ENCODE results near the gene CTSE. TPM values are rescaled to one million over a fixed set of nuclear protein-coding genes. Genes with fewer than 3 reads are reported as not detected.

The CTSE gene
- total and polyA plus RNA-seq, 5 donors from 2014 or later, result not detected

DNA sequence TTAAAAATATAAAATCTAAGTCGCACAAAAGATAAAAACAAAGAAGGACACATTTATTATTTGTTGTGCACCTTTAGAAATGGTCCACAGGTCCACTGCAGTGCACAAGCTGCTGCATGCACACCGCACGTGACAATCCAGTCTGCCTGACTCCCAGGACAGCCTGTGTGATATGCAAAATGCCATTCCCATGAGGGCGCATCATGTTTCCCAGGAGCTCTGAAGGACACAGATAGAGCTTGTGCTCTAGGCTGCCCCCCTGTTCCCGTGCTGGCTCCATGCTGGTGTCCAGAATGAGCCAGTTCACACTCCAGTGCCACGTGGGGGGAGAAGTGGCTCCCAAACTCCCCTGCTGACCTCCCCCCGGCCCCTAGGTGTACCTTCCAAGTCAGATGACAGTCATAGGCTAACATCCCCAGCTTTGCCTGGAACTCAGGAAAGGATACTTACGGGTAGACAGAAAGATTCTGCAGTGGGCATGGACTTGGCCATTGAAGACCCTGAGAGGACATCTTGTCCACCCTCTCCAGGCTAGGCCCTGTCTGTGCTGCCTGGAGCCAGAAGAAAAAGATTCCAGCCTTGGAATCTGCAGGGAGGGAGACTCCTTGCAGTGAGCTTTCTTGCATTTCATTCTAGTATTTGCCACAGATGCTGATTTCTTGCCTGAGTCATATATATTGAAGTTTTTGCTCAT lies 46.8 kb downstream of the CTSE start:
- Histone ChIP-seq H3K9me3 (ENCODE audit: control insufficient read depth in 2 of 2, low read length in 2 of 2) (no peaks in the 10 kb centered on the region), H3K36me3 (ENCODE audit: control insufficient read depth, insufficient read depth, low read length) (no peaks in the 10 kb centered on the region), H3K4me1 (ENCODE audit: control insufficient read depth, insufficient read depth, low read length, poor library complexity, severe bottlenecking) (no peaks in the 10 kb centered on the region), H3K27ac (ENCODE audit: insufficient read depth, low read length, poor library complexity, severe bottlenecking) (no peak overlapping the region), H3K27me3 (ENCODE audit: control insufficient read depth, insufficient read depth, low read length) (no peaks in the 10 kb centered on the region), H3K4me3 (ENCODE audit: low read depth, low read length) (no peak overlapping the region)
- H3K9me3 Mint-ChIP-seq, result peaks cover 0 to 3% (median 0%) of the 10 kb centered on the region in 7 donors
- H3K36me3 Mint-ChIP-seq, result no peaks in the 10 kb centered on the region
- H3K4me3 Mint-ChIP-seq, result no peak overlapping the region
- no peak overlapping the region for H3K27ac Mint-ChIP-seq
- no peak for ATAC-seq (ENCODE audit: low read depth in 2 of 2)
- peaks cover 5% of the 10 kb centered on the region for H3K27me3 Mint-ChIP-seq
- DNase-seq, result no peak
- H3K4me1 Mint-ChIP-seq, result peaks cover 0 to 6% (median 4%) of the 10 kb centered on the region in 4 donors

GRCh38 chr1:205976036-205976435 lies 47.7 kb downstream of the CTSE start:
- no peaks in the 10 kb centered on the region for H3K27me3 ChIP-seq (ENCODE audit: control insufficient read depth, insufficient read depth, low read length)
- H3K4me3 ChIP-seq (ENCODE audit: low read depth, low read length), result no peak overlapping the region
- H3K36me3 ChIP-seq (ENCODE audit: control insufficient read depth, insufficient read depth, low read length), result no peaks in the 10 kb centered on the region
- DNase-seq (no peak), ATAC-seq (ENCODE audit: low read depth in 2 of 2) (no peak)
- H3K4me1 Mint-ChIP-seq, result peaks cover 0 to 6% (median 4%) of the 10 kb centered on the region in 4 donors
- H3K9me3 Mint-ChIP-seq, result no peaks in the 10 kb centered on the region
- H3K27me3 Mint-ChIP-seq, result peaks cover 5% of the 10 kb centered on the region
- no peaks in the 10 kb centered on the region for H3K36me3 Mint-ChIP-seq
- H3K4me3 Mint-ChIP-seq, result no peak overlapping the region
- no peak overlapping the region for H3K27ac Mint-ChIP-seq
- no peak overlapping the region for H3K27ac ChIP-seq (ENCODE audit: insufficient read depth, low read length, poor library complexity, severe bottlenecking)
- no peaks in the 10 kb centered on the region for H3K9me3 ChIP-seq (ENCODE audit: control insufficient read depth in 2 of 2, low read length in 2 of 2)
- no peaks in the 10 kb centered on the region for H3K4me1 ChIP-seq (ENCODE audit: control insufficient read depth, insufficient read depth, low read length, poor library complexity, severe bottlenecking)

DNA sequence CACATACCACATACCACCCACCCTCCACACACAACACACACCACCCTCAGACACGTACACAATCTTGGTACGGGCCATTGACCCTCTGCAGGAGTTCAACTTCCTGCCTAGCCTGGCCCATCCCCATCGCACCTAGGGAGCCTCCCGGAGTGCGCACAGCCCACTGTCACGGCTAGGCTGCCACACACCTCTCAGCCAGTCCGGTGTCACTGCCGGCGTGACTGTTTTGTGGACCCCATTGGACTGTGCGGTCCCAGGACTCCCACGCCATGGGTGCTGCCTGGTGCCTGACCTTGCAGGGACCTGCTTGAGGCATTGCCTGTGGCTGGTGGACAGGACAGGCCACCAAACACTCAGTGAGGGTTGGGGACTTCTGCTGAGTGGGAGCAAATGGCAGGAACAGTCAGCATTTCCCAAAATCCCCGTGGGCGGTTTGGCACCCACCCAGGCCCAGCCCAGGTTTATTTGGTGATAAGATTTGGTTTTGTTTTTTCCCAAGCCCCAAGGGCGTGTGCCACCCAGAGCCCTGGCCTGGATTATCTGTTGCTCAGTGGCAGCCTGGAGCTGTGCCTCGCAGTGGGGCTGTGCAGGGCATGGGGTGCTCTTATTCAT lies 48.2 kb downstream of the CTSE start:
- H3K27ac Mint-ChIP-seq, result no peak overlapping the region
- ATAC-seq (ENCODE audit: low read depth in 2 of 2), result no peak
- no peak overlapping the region for H3K4me3 Mint-ChIP-seq
- H3K9me3 Mint-ChIP-seq, result no peaks in the 10 kb centered on the region
- no peak for DNase-seq
- peaks cover 0 to 6% (median 4%) of the 10 kb centered on the region in 4 donors for H3K4me1 Mint-ChIP-seq
- Histone ChIP-seq H3K4me3 (ENCODE audit: low read depth, low read length) (no peak overlapping the region), H3K27me3 (ENCODE audit: control insufficient read depth, insufficient read depth, low read length) (no peaks in the 10 kb centered on the region), H3K27ac (ENCODE audit: insufficient read depth, low read length, poor library complexity, severe bottlenecking) (no peak overlapping the region), H3K36me3 (ENCODE audit: control insufficient read depth, insufficient read depth, low read length) (no peaks in the 10 kb centered on the region), H3K4me1 (ENCODE audit: control insufficient read depth, insufficient read depth, low read length, poor library complexity, severe bottlenecking) (no peaks in the 10 kb centered on the region), H3K9me3 (ENCODE audit: control insufficient read depth in 2 of 2, low read length in 2 of 2) (no peaks in the 10 kb centered on the region)
- H3K27me3 Mint-ChIP-seq, result peaks cover 5% of the 10 kb centered on the region
- no peaks in the 10 kb centered on the region for H3K36me3 Mint-ChIP-seq

GRCh38 chr1:205974712-205975111 lies 49.0 kb downstream of the CTSE start:
- no peaks in the 10 kb centered on the region for H3K4me1 ChIP-seq (ENCODE audit: control insufficient read depth, insufficient read depth, low read length, poor library complexity, severe bottlenecking)
- DNase-seq (no peak), ATAC-seq (ENCODE audit: low read depth in 2 of 2) (no peak)
- no peak overlapping the region for H3K4me3 Mint-ChIP-seq
- no peaks in the 10 kb centered on the region for H3K9me3 Mint-ChIP-seq
- H3K36me3 Mint-ChIP-seq, result no peaks in the 10 kb centered on the region
- no peak overlapping the region for H3K4me3 ChIP-seq (ENCODE audit: low read depth, low read length)
- peaks cover 0 to 6% (median 4%) of the 10 kb centered on the region in 4 donors for H3K4me1 Mint-ChIP-seq
- no peaks in the 10 kb centered on the region for H3K36me3 ChIP-seq (ENCODE audit: control insufficient read depth, insufficient read depth, low read length)
- no peak overlapping the region for H3K27ac ChIP-seq (ENCODE audit: insufficient read depth, low read length, poor library complexity, severe bottlenecking)
- H3K9me3 ChIP-seq (ENCODE audit: control insufficient read depth in 2 of 2, low read length in 2 of 2), result no peaks in the 10 kb centered on the region
- peak overlapping the region in 2 of 3 donors; percentile 26 to 52 for H3K27ac Mint-ChIP-seq
- H3K27me3 Mint-ChIP-seq, result peaks cover 8% of the 10 kb centered on the region
- H3K27me3 ChIP-seq (ENCODE audit: control insufficient read depth, insufficient read depth, low read length), result no peaks in the 10 kb centered on the region

DNA sequence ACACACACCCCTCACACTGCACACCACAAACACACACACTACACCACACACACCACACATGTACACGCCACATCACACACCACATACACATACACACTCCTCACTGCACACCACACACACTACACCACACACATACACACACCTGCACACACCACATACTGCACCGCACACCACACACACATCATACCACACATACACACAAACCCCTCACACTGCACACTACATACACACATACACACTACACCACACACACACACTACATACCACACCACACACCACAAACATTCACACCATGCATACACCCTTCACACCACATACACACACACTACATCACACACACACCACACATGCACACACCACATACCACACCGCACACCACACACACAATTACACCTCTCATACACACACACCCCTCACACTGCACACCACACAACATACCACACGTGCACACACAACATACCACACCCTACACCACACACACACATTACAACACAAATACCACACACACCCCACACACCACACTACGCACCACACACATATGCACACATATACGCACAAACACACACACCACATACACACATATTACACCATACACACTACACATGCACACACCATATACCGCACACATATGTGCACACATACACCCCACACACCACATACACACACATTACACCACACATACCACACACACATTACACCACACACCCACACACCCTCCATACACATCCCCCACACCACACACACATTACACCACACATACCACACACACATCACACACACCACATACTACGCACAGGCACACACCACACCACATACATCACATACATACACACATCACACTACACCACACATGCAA lies 50.1 kb downstream of the CTSE start:
- Mint-ChIP-seq H3K36me3 (no peaks in the 10 kb centered on the region), H3K27ac (peak overlapping the region in 2 of 3 donors; percentile 38 to 86), H3K4me3 (no peak overlapping the region), H3K9me3 (no peaks in the 10 kb centered on the region), H3K4me1 (peaks cover 0 to 6% (median 4%) of the 10 kb centered on the region in 4 donors), H3K27me3 (peaks cover 8% of the 10 kb centered on the region)
- no peaks in the 10 kb centered on the region for H3K27me3 ChIP-seq (ENCODE audit: control insufficient read depth, insufficient read depth, low read length)
- ATAC-seq (ENCODE audit: low read depth in 2 of 2), result no peak
- H3K4me3 ChIP-seq (ENCODE audit: low read depth, low read length), result no peak overlapping the region
- no peaks in the 10 kb centered on the region for H3K36me3 ChIP-seq (ENCODE audit: control insufficient read depth, insufficient read depth, low read length)
- no peak for DNase-seq
- no peaks in the 10 kb centered on the region for H3K4me1 ChIP-seq (ENCODE audit: control insufficient read depth, insufficient read depth, low read length, poor library complexity, severe bottlenecking)
- no peaks in the 10 kb centered on the region for H3K9me3 ChIP-seq (ENCODE audit: control insufficient read depth in 2 of 2, low read length in 2 of 2)
- no peak overlapping the region for H3K27ac ChIP-seq (ENCODE audit: insufficient read depth, low read length, poor library complexity, severe bottlenecking)

- peak in 1 of 3 donors; percentile 4 for DNase-seq
- Mint-ChIP-seq H3K4me3 (no peak overlapping the region), H3K27ac (peak overlapping the region in 1 of 3 donors; percentile 38), H3K9me3 (no peaks in the 10 kb centered on the region), H3K27me3 (peaks cover 8% of the 10 kb centered on the region), H3K4me1 (peaks cover 0 to 6% (median 4%) of the 10 kb centered on the region in 4 donors), H3K36me3 (no peaks in the 10 kb centered on the region)
- Histone ChIP-seq H3K9me3 (ENCODE audit: control insufficient read depth in 2 of 2, low read length in 2 of 2) (no peaks in the 10 kb centered on the region), H3K36me3 (ENCODE audit: control insufficient read depth, insufficient read depth, low read length) (no peaks in the 10 kb centered on the region), H3K27me3 (ENCODE audit: control insufficient read depth, insufficient read depth, low read length) (no peaks in the 10 kb centered on the region), H3K4me1 (ENCODE audit: control insufficient read depth, insufficient read depth, low read length, poor library complexity, severe bottlenecking) (no peaks in the 10 kb centered on the region), H3K4me3 (ENCODE audit: low read depth, low read length) (no peak overlapping the region), H3K27ac (ENCODE audit: insufficient read depth, low read length, poor library complexity, severe bottlenecking) (no peak overlapping the region)
- no peak for ATAC-seq (ENCODE audit: low read depth in 2 of 2)
Measured at GRCh38 chr1:205972491-205973168, 51.1 kb downstream of the CTSE start.

- H3K4me3 ChIP-seq (ENCODE audit: low read depth, low read length), result no peak overlapping the region
- no peak overlapping the region for H3K4me3 Mint-ChIP-seq
- no peaks in the 10 kb centered on the region for H3K4me1 ChIP-seq (ENCODE audit: control insufficient read depth, insufficient read depth, low read length, poor library complexity, severe bottlenecking)
- no peak overlapping the region for H3K27ac Mint-ChIP-seq
- H3K9me3 ChIP-seq (ENCODE audit: control insufficient read depth in 2 of 2, low read length in 2 of 2), result no peaks in the 10 kb centered on the region
- no peaks in the 10 kb centered on the region for H3K36me3 ChIP-seq (ENCODE audit: control insufficient read depth, insufficient read depth, low read length)
- no peaks in the 10 kb centered on the region for H3K9me3 Mint-ChIP-seq
- H3K27me3 ChIP-seq (ENCODE audit: control insufficient read depth, insufficient read depth, low read length), result no peaks in the 10 kb centered on the region
- no peaks in the 10 kb centered on the region for H3K36me3 Mint-ChIP-seq
- H3K27me3 Mint-ChIP-seq, result peaks cover 4% of the 10 kb centered on the region
- no peak overlapping the region for H3K27ac ChIP-seq (ENCODE audit: insufficient read depth, low read length, poor library complexity, severe bottlenecking)
- DNase-seq, result no peak
- ATAC-seq (ENCODE audit: low read depth in 2 of 2), result no peak
- peaks cover 0 to 6% (median 4%) of the 10 kb centered on the region in 4 donors for H3K4me1 Mint-ChIP-seq
Measured at GRCh38 chr1:205972081-205972480, 51.6 kb downstream of the CTSE start.

Measured in CD4-positive, CD25-positive, alpha-beta regulatory T cell (primary cell).